Parathyroid adenoma (tissue), 2 donors: ENCODE results near the gene ZBTB21.
A peak's percentile ranks its signal among the peaks of the same experiment; 100 is the strongest.

Experiments used
- H2AFZ ChIP-seq: fragments of 300-600 bp; sonication (generic); one replicate; pipeline ENCODE4 v1.7.0; 2017; ENCODE audit warnings: antibody characterized with exemption, mild to moderate bottlenecking
- H3K27ac ChIP-seq: fragments of 300-600 bp; sonication (generic); one replicate; pipeline ENCODE4 v1.7.0; 2017
- H3K27me3 ChIP-seq: fragments of 300-600 bp; sonication (generic); one replicate; pipeline ENCODE4 v1.7.0; 2017; ENCODE audit warnings: low read length; ENCODE audit not compliant: control insufficient read depth, insufficient read depth
- H3K36me3 ChIP-seq: fragments of 300-600 bp; sonication (generic); one replicate; pipeline ENCODE4 v1.7.0; 2017; ENCODE audit warnings: low read length; ENCODE audit not compliant: control insufficient read depth, insufficient read depth
- H3K4me1 ChIP-seq: fragments of 300-600 bp; sonication (generic); one replicate; pipeline ENCODE4 v1.7.0; 2017; ENCODE audit warnings: control low read depth
- H3K4me2 ChIP-seq: fragments of 300-600 bp; sonication (generic); one replicate; pipeline ENCODE4 v1.7.0; 2017; ENCODE audit warnings: low read length
- H3K4me3 ChIP-seq: fragments of 300-600 bp; sonication (generic); one replicate; pipeline ENCODE4 v1.7.0; 2017; ENCODE audit warnings: low read depth, low read length
- H3K79me2 ChIP-seq: fragments of 300-600 bp; sonication (generic); one replicate; pipeline ENCODE4 v1.7.0; 2017; ENCODE audit warnings: control low read depth
- H3K9ac ChIP-seq: fragments of 300-600 bp; sonication (generic); one replicate; pipeline ENCODE4 v1.7.0; 2017; ENCODE audit warnings: mild to moderate bottlenecking
- H3K9me3 ChIP-seq: fragments of 300-600 bp; sonication (generic); one replicate; pipeline ENCODE4 v1.7.0; 2017; ENCODE audit warnings: low read length; ENCODE audit not compliant: control insufficient read depth
- CTCF ChIP-seq: fragments of 300-600 bp; sonication (generic); IDR thresholded peaks from one replicate; pipeline ENCODE4 v1.7.0; 2017; ENCODE audit warnings: antibody characterized with exemption, mild to moderate bottlenecking
- donor health status: primary hyperparathyroidism.

The ZBTB21 gene

GRCh38 chr21:42012344-42012743 is 2.2 kb upstream of the ZBTB21 start:
- H3K27ac ChIP-seq, result no peak overlapping the region
- H3K4me1 ChIP-seq, result no peaks in the 10 kb centered on the region
- H3K4me3 ChIP-seq, result no peak overlapping the region
- H3K9ac ChIP-seq, result no peak overlapping the region
- no peaks in the 10 kb centered on the region for H3K9me3 ChIP-seq
- H3K4me2 ChIP-seq, result no peak overlapping the region
- peaks cover 7% of the 10 kb centered on the region for H3K79me2 ChIP-seq
- no peaks in the 10 kb centered on the region for H3K27me3 ChIP-seq
- no peaks in the 10 kb centered on the region for H3K36me3 ChIP-seq
- no peak for TF ChIP-seq CTCF
- H2AFZ ChIP-seq, result no peak overlapping the region

GRCh38 chr21:42010507-42011495 is 641 bp upstream of the ZBTB21 start:
- Histone ChIP-seq H3K79me2 (peaks cover 7% of the 10 kb centered on the region), H3K4me2 (peak overlapping the region; percentile 79), H2AFZ (peak overlapping the region; percentile 88), H3K4me1 (no peaks in the 10 kb centered on the region), H3K9ac (no peak overlapping the region), H3K4me3 (peak overlapping the region; percentile 69), H3K9me3 (no peaks in the 10 kb centered on the region), H3K36me3 (no peaks in the 10 kb centered on the region), H3K27ac (peak overlapping the region; percentile 98), H3K27me3 (no peaks in the 10 kb centered on the region)
- TF ChIP-seq CTCF, result no peak

- H2AFZ ChIP-seq, result peak overlapping the region; percentile 90
- H3K4me2 ChIP-seq, result peak overlapping the region; percentile 82
- no peak for TF ChIP-seq CTCF
- peak overlapping the region; percentile 74 for H3K4me3 ChIP-seq
- H3K9me3 ChIP-seq, result no peaks in the 10 kb centered on the region
- peaks cover 4% of the 10 kb centered on the region for H3K4me1 ChIP-seq
- H3K27ac ChIP-seq, result peak overlapping the region; percentile 98
- H3K9ac ChIP-seq, result peak overlapping the region; percentile 11
- H3K79me2 ChIP-seq, result peaks cover 7% of the 10 kb centered on the region
- H3K27me3 ChIP-seq, result no peaks in the 10 kb centered on the region
- no peaks in the 10 kb centered on the region for H3K36me3 ChIP-seq
These were observed 936 bp downstream of the ZBTB21 start for GRCh38 chr21:42009018-42009830.

- H3K4me3 ChIP-seq, result no peak overlapping the region
These were observed 2.7 kb downstream of the ZBTB21 start for GRCh38 chr21:42007356-42007940.

More at GRCh38 chr21:42007356-42007940, 2.7 kb downstream of the ZBTB21 start:
- Histone ChIP-seq H3K4me2 (no peak overlapping the region), H3K79me2 (peaks cover 7% of the 10 kb centered on the region), H2AFZ (no peak overlapping the region), H3K9me3 (no peaks in the 10 kb centered on the region), H3K36me3 (no peaks in the 10 kb centered on the region), H3K9ac (no peak overlapping the region), H3K27ac (no peak overlapping the region), H3K27me3 (no peaks in the 10 kb centered on the region), H3K4me1 (peaks cover 4% of the 10 kb centered on the region)
- TF ChIP-seq CTCF, result no peak
